GM11168 (cell line): Measurements from ENCODE around the gene KIAA1958.

ENCODE experiments used
- in situ Hi-C: fragments of 300-500 bp; cut with MboI; formaldehyde crosslinking; loops from one replicate; pipeline ENCODE4 v1.12.0; 2022; ENCODE audit warnings: low sequenced_read_pairs; ENCODE audit not compliant: unreplicated experiment

KIAA1958 gene

DNA sequence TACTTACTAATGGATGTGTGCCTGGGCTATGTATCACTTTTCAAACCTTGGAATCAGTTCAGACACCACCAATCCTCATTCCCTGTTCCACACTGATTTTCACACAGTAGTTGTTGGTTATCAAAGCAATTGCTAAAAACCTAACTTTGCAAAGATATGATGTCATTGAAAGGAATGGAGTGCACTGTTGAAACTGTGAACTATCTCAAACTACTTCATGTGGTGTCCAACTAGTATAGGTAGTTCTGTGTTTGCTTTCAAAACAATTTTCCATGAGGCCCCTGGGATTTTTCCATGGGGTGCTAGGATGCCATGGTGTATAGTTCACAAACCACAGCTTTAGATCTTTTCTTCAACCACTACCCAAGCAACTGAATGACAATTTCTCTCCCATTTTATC lies 213.5 kb downstream of the KIAA1958 start:
- in situ Hi-C loops = no loop called here

GRCh38 chr9:112703304-112703703 lies 216.7 kb downstream of the KIAA1958 start:
- in situ Hi-C loops = no loop called here

GRCh38 chr9:112705768-112706427 lies 219.3 kb downstream of the KIAA1958 start:
- in situ Hi-C loops = no loop called here

GRCh38 chr9:112711050-112711689 lies 224.5 kb downstream of the KIAA1958 start:
- in situ Hi-C loops = loop anchor here (10.0 kb wide), 1 partner anchor 74 kb away; no protein-coding TSS in a partner anchor

DNA sequence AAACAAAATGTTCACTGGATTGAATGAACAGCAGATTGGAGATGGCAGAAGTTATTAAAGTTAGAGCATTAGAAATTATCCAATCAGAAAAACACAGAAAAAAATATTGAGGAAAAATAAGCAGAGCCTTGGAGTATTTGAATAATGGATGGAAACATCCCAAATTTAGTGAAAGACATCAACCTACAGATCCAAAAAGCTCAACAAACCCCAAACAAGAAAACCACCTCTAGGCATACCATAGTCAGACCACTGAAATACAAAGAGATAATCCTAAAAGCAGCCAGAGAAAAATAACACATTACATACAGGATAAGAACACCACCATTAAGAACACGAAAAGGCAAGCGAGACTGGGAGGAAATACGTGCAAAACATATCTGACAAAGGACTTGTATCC lies 226.1 kb downstream of the KIAA1958 start:
- in situ Hi-C loops = loop anchor here (10.0 kb wide), 1 partner anchor 72 kb away; no protein-coding TSS in a partner anchor

- in situ Hi-C loops = loop anchor here (10.0 kb wide), 1 partner anchor 67 kb away; no protein-coding TSS in a partner anchor
Measured at GRCh38 chr9:112717661-112718331, 231.2 kb downstream of the KIAA1958 start, which contains the start of gene INIP. TSS of gene INIP (minus strand) at chr9:112718117. CDS start at chr9:112716485, 1,632 bp downstream.
